ENCODE data around the gene NLRP10.

GRCh38 chr11:7999795-8000194 lies 34.5 kb upstream of the NLRP10 start:
- TF ChIP-seq CTCF (IDR thresholded peaks at IDR 0.05; ENCODE audit: low read depth, low read length) (no peak), EZH2phosphoT487 (IDR thresholded peaks at IDR 0.05; ENCODE audit: low read depth) (no peak)

Measured in OCI-LY3 (cell line).